Lower leg skin (tissue), 4 donors: ENCODE data around the gene PCK1. TPM values are rescaled to one million over a fixed set of nuclear protein-coding genes. Genes with fewer than 3 reads are reported as not detected.

ENCODE experiments used
- DNase-seq, 2 donors: peaks; one replicate each; pipeline ENCODE4 v3.0.0-alpha.2; 2019; ENCODE audit warnings: low spot score in 2 of 2
- H3K4me3 ChIP-seq: fragments of 200-600 bp; sonication (generic); 2 replicates; pipeline ENCODE4 v1.5.1; 2017; ENCODE audit warnings: mild to moderate bottlenecking, low read depth; ENCODE audit not compliant: poor library complexity, severe bottlenecking
- CTCF ChIP-seq, 3 donors: fragments of 450-650 bp; IDR thresholded peaks; one replicate each; pipeline ENCODE4 v1.5.1; 2016; ENCODE audit warnings: antibody characterized with exemption in 3 of 3, mild to moderate bottlenecking in 3 of 3, moderate library complexity in 2 of 3
- POLR2A ChIP-seq, 2 donors: fragments of 450-650 bp; IDR thresholded peaks; one replicate each; pipeline ENCODE4 v1.6.1; 2016 to 2017; ENCODE audit warnings: antibody characterized with exemption in 2 of 2, mild to moderate bottlenecking in 1 of 2, moderate library complexity in 1 of 2
- WGBS, 2 donors: methylation state at CpG; one replicate each; pipeline ENCODE4 v1.1.5; 2018; 5-methylcytosine and 5-hydroxymethylcytosine counted together
- intact Hi-C: fragments of 100-400 bp; cut with DNase I; formaldehyde crosslinking; loops from one replicate; pipeline ENCODE4 v1.15.0; 2023; ENCODE audit warnings: low total_unique reads
- total RNA-seq, 4 donors: library from RNA; depleted of rRNA; stranded (reverse); fragments of >200 nt; gene quantifications; one replicate each; pipeline ENCODE4 v1.1.0, GENCODE V29; 2016

The PCK1 gene
- total RNA-seq, 4 donors from 2014 or later = 0.12 to 11.6 (median 2.1) TPM

GRCh38 chr20:57545927-57546662 is 14.8 kb upstream of the PCK1 start:
- H3K4me3 ChIP-seq = no peak overlapping the region
- intact Hi-C loops = no loop called here
- TF ChIP-seq POLR2A (IDR thresholded peaks at IDR 0.05) (no peak), CTCF (IDR thresholded peaks at IDR 0.05) (no peak)
- 79 to 84% methylated on average over 12 of the region's 12 CpGs for WGBS, 2 donors
- no peak for DNase-seq

- TF ChIP-seq POLR2A (IDR thresholded peaks at IDR 0.05) (no peak), CTCF (IDR thresholded peaks at IDR 0.05) (no peak)
Observed at GRCh38 chr20:57546956-57547649, 13.8 kb upstream of the PCK1 start.

GRCh38 chr20:57548177-57549058 is 12.5 kb upstream of the PCK1 start:
- intact Hi-C loops = no loop called here
- no peak for DNase-seq
- TF ChIP-seq POLR2A (IDR thresholded peaks at IDR 0.05) (no peak), CTCF (IDR thresholded peaks at IDR 0.05) (no peak)
- H3K4me3 ChIP-seq = no peak overlapping the region
- 78 to 82% methylated on average over 21 of the region's 21 CpGs for WGBS, 2 donors

More at GRCh38 chr20:57546956-57547649, 13.8 kb upstream of the PCK1 start:
- H3K4me3 ChIP-seq = no peak overlapping the region
- WGBS, 2 donors = 48 to 61% methylated on average over 5 to 8 of the region's 8 CpGs
- no peak for DNase-seq
- intact Hi-C loops = no loop called here

GRCh38 chr20:57552471-57552870 is 8.4 kb upstream of the PCK1 start:
- intact Hi-C loops = no loop called here
- DNase-seq = no peak
- no peak overlapping the region for H3K4me3 ChIP-seq
- TF ChIP-seq CTCF (IDR thresholded peaks at IDR 0.05) (no peak), POLR2A (IDR thresholded peaks at IDR 0.05) (no peak)
- WGBS, 2 donors = 72 to 74% methylated on average over 6 of the region's 6 CpGs

- WGBS, 2 donors = 66% methylated on average over 11 of the region's 11 CpGs
- no peak overlapping the region for H3K4me3 ChIP-seq
- TF ChIP-seq CTCF (IDR thresholded peaks at IDR 0.05) (no peak), POLR2A (IDR thresholded peaks at IDR 0.05) (no peak)
- DNase-seq = no peak
- intact Hi-C loops = no loop called here
Observed at GRCh38 chr20:57553376-57554018, 7.4 kb upstream of the PCK1 start.
